Smooth muscle cell (in vitro differentiated cells): ENCODE measurements around the gene SLC9A6. TPM values are rescaled to one million over a fixed set of nuclear protein-coding genes. Genes with fewer than 3 reads are reported as not detected.
A peak's percentile ranks its signal among the peaks of the same experiment; 100 is the strongest.

Experiments used
- DNase-seq: peaks from one replicate; lab custom pipeline; 2025; ENCODE audit not compliant: unreplicated experiment; lab: John Stamatoyannopoulos, UW
- H2AFZ ChIP-seq: fragments of 200-600 bp; sonication (generic); 2 replicates; pipeline ENCODE4 v1.6.0; 2016; ENCODE audit warnings: antibody characterized with exemption, low read depth, mild to moderate bottlenecking
- H3F3A ChIP-seq: fragments of 200-600 bp; sonication (generic); 2 replicates; pipeline ENCODE4 v1.6.0; 2017; ENCODE audit warnings: antibody characterized with exemption, low read depth
- H3K27ac ChIP-seq: fragments of 200-600 bp; sonication (generic); 2 replicates; pipeline ENCODE4 v1.5.1; 2016; ENCODE audit warnings: low read depth, mild to moderate bottlenecking
- H3K27me3 ChIP-seq: fragments of 200-600 bp; sonication (generic); 2 replicates; pipeline ENCODE4 v1.6.1; 2016; ENCODE audit warnings: low read depth, mild to moderate bottlenecking
- H3K36me3 ChIP-seq: fragments of 200-600 bp; sonication (generic); 2 replicates; pipeline ENCODE4 v1.5.1; 2016; ENCODE audit warnings: low read depth
- H3K4me1 ChIP-seq: fragments of 200-600 bp; sonication (generic); 2 replicates; pipeline ENCODE4 v1.5.1; 2016; ENCODE audit warnings: low read depth
- H3K4me2 ChIP-seq: fragments of 200-600 bp; sonication (generic); 2 replicates; pipeline ENCODE4 v1.6.0; 2016; ENCODE audit warnings: mild to moderate bottlenecking
- H3K4me3 ChIP-seq: fragments of 200-600 bp; sonication (generic); 2 replicates; pipeline ENCODE4 v1.5.1; 2016; ENCODE audit warnings: mild to moderate bottlenecking
- H3K79me2 ChIP-seq: fragments of 200-600 bp; sonication (generic); 2 replicates; pipeline ENCODE4 v1.6.0; 2016; ENCODE audit warnings: low read depth, mild to moderate bottlenecking
- H3K9ac ChIP-seq: fragments of 200-600 bp; sonication (generic); 2 replicates; pipeline ENCODE4 v1.6.0; 2016; ENCODE audit warnings: low read depth
- H3K9me3 ChIP-seq: fragments of 200-600 bp; sonication (generic); replicated peaks from 2 replicates; pipeline ENCODE4 v1.5.1; 2016; ENCODE audit warnings: low read depth
- H4K20me1 ChIP-seq: fragments of 200-600 bp; sonication (generic); 2 replicates; pipeline ENCODE4 v1.6.0; 2016; ENCODE audit warnings: low read depth
- CTCF ChIP-seq: fragments of 200-600 bp; sonication (generic); IDR thresholded peaks from 2 replicates; pipeline ENCODE4 v1.5.1; 2017; ENCODE audit warnings: borderline replicate concordance, mild to moderate bottlenecking, antibody characterized with exemption; ENCODE audit not compliant: insufficient read depth, poor library complexity, severe bottlenecking
- WGBS: methylation state at CpG from one replicate; pipeline ENCODE4 v1.1.7; 2016; ENCODE audit warnings: low lambda C conversion rate; 5-methylcytosine and 5-hydroxymethylcytosine counted together
- polyA plus RNA-seq: library from polyadenylated mRNA; unstranded; fragments of >200 nt; fragmentation: Nextera tagmentation; extraction: Ambion mirVana; gene quantifications from 2 replicates; pipeline ENCODE4 v1.2.1, GENCODE V29; 2016
- total RNA-seq: library from RNA; depleted of rRNA; stranded (reverse); fragments of >200 nt; gene quantifications from 2 replicates; pipeline ENCODE4 v1.2.3, GENCODE V29; 2014

The SLC9A6 gene
- total and polyA plus RNA-seq, 2 experiments from 2014 or later, result 11.6 to 19.8 TPM

GRCh38 chrX:135985973-135986310 is 707 bp downstream of the SLC9A6 start:
- Histone ChIP-seq H3K27ac (no peak overlapping the region), H3K36me3 (no peaks in the 10 kb centered on the region), H3K9ac (no peak overlapping the region), H3K4me3 (peak overlapping the region; percentile 67), H3K79me2 (no peaks in the 10 kb centered on the region), H3K4me1 (peaks cover 8% of the 10 kb centered on the region), H3F3A (no peaks in the 10 kb centered on the region), H3K27me3 (no peaks in the 10 kb centered on the region), H4K20me1 (peaks cover 5% of the 10 kb centered on the region), H3K9me3 (no peaks in the 10 kb centered on the region), H3K4me2 (peak overlapping the region; percentile 85), H2AFZ (peak overlapping the region; percentile 86)
- WGBS, result 41% methylated on average over 7 of the region's 15 CpGs
- no peak for DNase-seq
- TF ChIP-seq CTCF, result no peak

- Histone ChIP-seq H2AFZ (no peak overlapping the region), H3K9ac (no peak overlapping the region), H3K27ac (no peak overlapping the region), H4K20me1 (peaks cover 5% of the 10 kb centered on the region), H3K4me1 (peaks cover 8% of the 10 kb centered on the region), H3K9me3 (no peaks in the 10 kb centered on the region), H3K36me3 (no peaks in the 10 kb centered on the region), H3K4me2 (no peak overlapping the region), H3F3A (no peaks in the 10 kb centered on the region), H3K4me3 (no peak overlapping the region), H3K79me2 (no peaks in the 10 kb centered on the region), H3K27me3 (no peaks in the 10 kb centered on the region)
- DNase-seq, result no peak
- 81% methylated on average over 4 of the region's 4 CpGs for WGBS
- TF ChIP-seq CTCF, result no peak
Measured at GRCh38 chrX:135988245-135988644, 3.0 kb downstream of the SLC9A6 start.

GRCh38 chrX:136015016-136015415 is 29.8 kb downstream of the SLC9A6 start:
- Histone ChIP-seq H4K20me1 (no peaks in the 10 kb centered on the region), H3K27me3 (no peaks in the 10 kb centered on the region), H3K4me1 (no peaks in the 10 kb centered on the region), H2AFZ (no peak overlapping the region), H3K4me3 (no peak overlapping the region), H3K4me2 (no peak overlapping the region), H3K9ac (no peak overlapping the region), H3K9me3 (no peaks in the 10 kb centered on the region), H3F3A (no peaks in the 10 kb centered on the region), H3K79me2 (no peaks in the 10 kb centered on the region), H3K27ac (no peak overlapping the region), H3K36me3 (no peaks in the 10 kb centered on the region)
- WGBS, result 80% methylated on average over 4 of the region's 4 CpGs
- no peak for DNase-seq
- no peak for TF ChIP-seq CTCF

GRCh38 chrX:136016881-136017280 is 31.6 kb downstream of the SLC9A6 start:
- H3K4me1 ChIP-seq, result no peaks in the 10 kb centered on the region
- no peaks in the 10 kb centered on the region for H3K79me2 ChIP-seq
- DNase-seq, result no peak
- no peaks in the 10 kb centered on the region for H3K27me3 ChIP-seq
- no peak for TF ChIP-seq CTCF
- no peak overlapping the region for H3K27ac ChIP-seq
- H4K20me1 ChIP-seq, result no peaks in the 10 kb centered on the region
- no peaks in the 10 kb centered on the region for H3K9me3 ChIP-seq
- no peaks in the 10 kb centered on the region for H3K36me3 ChIP-seq
- 81% methylated on average over 2 of the region's 2 CpGs for WGBS
- H3K4me2 ChIP-seq, result no peak overlapping the region
- H2AFZ ChIP-seq, result no peak overlapping the region
- H3F3A ChIP-seq, result no peaks in the 10 kb centered on the region
- no peak overlapping the region for H3K9ac ChIP-seq
- no peak overlapping the region for H3K4me3 ChIP-seq
